Uterus (tissue), 2 donors: ENCODE results near the gene FBXO34.

ENCODE experiments used
- CTCF ChIP-seq, 4 experiments: fragments of 200-600 bp in 2 of 4; fragments of 450-650 bp in 2 of 4; sonication (generic) in 2 of 4; IDR thresholded peaks; one replicate each; pipeline ENCODE4 v1.5.1; 2016 to 2019; ENCODE audit warnings: antibody characterized with exemption in 4 of 4, mild to moderate bottlenecking in 2 of 4, moderate library complexity in 1 of 4
- POLR2A ChIP-seq, 2 donors: fragments of 450-650 bp; IDR thresholded peaks; one replicate each; pipeline ENCODE4 v1.6.1; 2016; ENCODE audit warnings: antibody characterized with exemption in 2 of 2, mild to moderate bottlenecking in 1 of 2, moderate library complexity in 1 of 2

- TF ChIP-seq CTCF (IDR thresholded peaks at IDR 0.05) (no peak), POLR2A (IDR thresholded peaks at IDR 0.05) (no peak)
These were observed 79.9 kb downstream of the FBXO34 start for GRCh38 chr14:55351111-55351510.
